K562 (cell line): ENCODE results near the gene MARCHF3.

Experiments used
- ARID3A ChIP-seq: IDR thresholded peaks from 2 replicates; pipeline ENCODE4 v1.6.1; 2012; ENCODE audit warnings: low read depth, low read length, improper control_type of control experiment, borderline replicate concordance
- CBX5 ChIP-seq: IDR thresholded peaks from 2 replicates; pipeline ENCODE4 v1.6.1; 2014; ENCODE audit warnings: low read depth, borderline replicate concordance
- CTCF ChIP-seq, 3 experiments: IDR thresholded peaks in 2 of 3; conservative IDR thresholded peaks in 1 of 3; 2 replicates each; pipeline ENCODE4 v1.5.1; 2011 to 2012; ENCODE audit warnings: low read length in 3 of 3, mild to moderate bottlenecking in 3 of 3, control low read depth in 2 of 3, improper control_type of control experiment in 1 of 3, inconsistent platforms in 1 of 3, low read depth in 1 of 3, mixed read lengths in 1 of 3, moderate library complexity in 1 of 3; ENCODE audit not compliant: insufficient read depth in 2 of 3
- E2F4 ChIP-seq: sonication (generic); formaldehyde crosslinking; IDR thresholded peaks from 2 replicates; pipeline ENCODE4 v1.8.0; 2022; ENCODE audit warnings: mild to moderate bottlenecking, low read depth, missing genetic modification reagents
- E2F6 ChIP-seq, 2 experiments: IDR thresholded peaks; 2 replicates each; pipeline ENCODE4 v1.6.1; 2011; ENCODE audit warnings: borderline replicate concordance in 1 of 2, control low read depth in 1 of 2, low read depth in 1 of 2, low read length in 1 of 2, mild to moderate bottlenecking in 1 of 2, mixed read lengths in 1 of 2, moderate library complexity in 1 of 2; ENCODE audit not compliant: insufficient read depth in 1 of 2, insufficient read length in 1 of 2, poor library complexity in 1 of 2, severe bottlenecking in 1 of 2; ENCODE audit errors: extremely low read depth in 1 of 2
- EGR1 ChIP-seq: fragments of 450-650 bp; conservative IDR thresholded peaks from 2 replicates; pipeline ENCODE4 v1.6.1; 2017; ENCODE audit warnings: mild to moderate bottlenecking
- GATAD2A ChIP-seq: fragments of 450-650 bp; IDR thresholded peaks from 2 replicates; pipeline ENCODE4 v1.6.1; 2017
- JUND ChIP-seq, 2 experiments: IDR thresholded peaks; 2 replicates in 1 of 2; 3 replicates in 1 of 2; pipeline ENCODE4 v1.6.1; 2011; ENCODE audit warnings: borderline replicate concordance in 2 of 2, low read depth in 2 of 2, low read length in 2 of 2, improper control_type of control experiment in 1 of 2, missing biosample characterization in 1 of 2, missing genetic modification characterization in 1 of 2, missing genetic modification reagents in 1 of 2
- POLR2A ChIP-seq: fragments of 450-650 bp; conservative IDR thresholded peaks from 2 replicates; pipeline ENCODE4 v1.6.1; 2016
- RAD21 ChIP-seq, 2 experiments: fragments of 250-450 bp in 1 of 2; fragments of 450-650 bp in 1 of 2; sonication (Bioruptor Pico) in 1 of 2; formaldehyde crosslinking in 1 of 2; IDR thresholded peaks in 1 of 2; conservative IDR thresholded peaks in 1 of 2; 2 replicates each; pipeline versions ENCODE4 v1.4.0 to v1.8.0; 2020 to 2022; ENCODE audit warnings: mild to moderate bottlenecking in 2 of 2, moderate library complexity in 1 of 2
- RFX5 ChIP-seq: IDR thresholded peaks from 2 replicates; pipeline ENCODE4 v1.6.1; 2011; ENCODE audit warnings: low read depth, mild to moderate bottlenecking, improper control_type of control experiment, low read length
- ZNF639 ChIP-seq, 2 experiments: fragments of 200-800 bp in 1 of 2; sonication (Bioruptor generic) in 1 of 2; sonication (generic) in 1 of 2; formaldehyde crosslinking in 1 of 2; IDR thresholded peaks in 1 of 2; conservative IDR thresholded peaks in 1 of 2; 2 replicates each; pipeline versions ENCODE4 v1.5.0 to v1.6.1; 2016 to 2020; ENCODE audit warnings: missing compliant biosample characterization in 1 of 2, missing genetic modification characterization in 1 of 2, missing genetic modification reagents in 1 of 2

- no peak for TF ChIP-seq RAD21 (CRISPR knock-in tag; conservative IDR thresholded peaks at IDR 0.05 in 1 of 2, IDR thresholded peaks at IDR 0.05 in 1 of 2)
- TF ChIP-seq POLR2A, result no peak
- no peak for TF ChIP-seq CTCF (IDR thresholded peaks at IDR 0.05 in 2 of 3, conservative IDR thresholded peaks at IDR 0.05 in 1 of 3; ENCODE audit: insufficient read depth in 2 of 3, low read depth in 1 of 3, low read length in 3 of 3)
- TF ChIP-seq EGR1, result no peak
- no peak for TF ChIP-seq ARID3A
- no peak for TF ChIP-seq RFX5
- no peak for TF ChIP-seq ZNF639 (CRISPR knock-in tag; conservative IDR thresholded peaks at IDR 0.05 in 1 of 2, IDR thresholded peaks at IDR 0.05 in 1 of 2)
- no peak for TF ChIP-seq E2F4 (CRISPR knock-in tag)
- no peak for TF ChIP-seq CBX5
- TF ChIP-seq JUND (IDR thresholded peaks at IDR 0.05; ENCODE audit: borderline replicate concordance, low read depth, low read length), result no peak
- no peak for TF ChIP-seq JUND (tag; IDR thresholded peaks at IDR 0.05; ENCODE audit: borderline replicate concordance, low read depth, low read length)
- no peak for TF ChIP-seq E2F6 (IDR thresholded peaks at IDR 0.05; ENCODE audit: borderline replicate concordance in 1 of 2, extremely low read depth in 1 of 2, insufficient read depth in 1 of 2, insufficient read length in 1 of 2, low read depth in 1 of 2, low read length in 1 of 2, poor library complexity in 1 of 2, severe bottlenecking in 1 of 2)
- no peak for TF ChIP-seq GATAD2A
Observed at GRCh38 chr5:126961128-126961527, 69.2 kb downstream of the MARCHF3 start.
